Central memory CD8-positive, alpha-beta T cell (primary cell): ENCODE data around the gene FGF22.

Source experiments
- ATAC-seq: fragments of 150-1000 bp; cut with Tn5 transposase; replicated peaks from 2 replicates; pipeline ENCODE4 v1.10.0; 2022; ENCODE audit warnings: mild to moderate bottlenecking, moderate FRiP score, moderate number of reproducible peaks; ENCODE audit not compliant: poor library complexity, severe bottlenecking; ENCODE audit errors: extremely low read depth
- DNase-seq, 2 donors: peaks; one replicate each; pipeline ENCODE4 v3.0.0; 2021; ENCODE audit warnings: low spot score in 2 of 2
- H3K27ac Mint-ChIP-seq: one replicate; pipeline ENCODE4 v1.8.0; 2022; ENCODE audit warnings: low read depth, mild to moderate bottlenecking, moderate library complexity, mixed read lengths
- H3K27me3 Mint-ChIP-seq: one replicate; pipeline ENCODE4 v1.8.0; 2022; ENCODE audit warnings: mixed read lengths
- H3K36me3 Mint-ChIP-seq: one replicate; pipeline ENCODE4 v1.8.0; 2022; ENCODE audit warnings: mild to moderate bottlenecking, moderate library complexity, mixed read lengths; ENCODE audit not compliant: insufficient read depth
- H3K4me1 Mint-ChIP-seq: one replicate; pipeline ENCODE4 v1.8.0; 2022; ENCODE audit warnings: mixed read lengths
- H3K4me3 Mint-ChIP-seq: one replicate; pipeline ENCODE4 v1.8.0; 2022; ENCODE audit warnings: mild to moderate bottlenecking, moderate library complexity, mixed read lengths
- H3K9me3 Mint-ChIP-seq: one replicate; pipeline ENCODE4 v1.8.0; 2022; ENCODE audit warnings: mixed read lengths

FGF22 gene

GRCh38 chr19:632579-633067, 7.1 kb upstream of the FGF22 start:
- H3K36me3 Mint-ChIP-seq, result peaks cover 38% of the 10 kb centered on the region
- H3K27ac Mint-ChIP-seq, result peak overlapping the region; percentile 97
- no peak for ATAC-seq
- H3K4me1 Mint-ChIP-seq, result peaks cover 43% of the 10 kb centered on the region
- no peak for DNase-seq
- no peaks in the 10 kb centered on the region for H3K27me3 Mint-ChIP-seq
- H3K4me3 Mint-ChIP-seq, result peak overlapping the region; percentile 95
- no peaks in the 10 kb centered on the region for H3K9me3 Mint-ChIP-seq

DNA sequence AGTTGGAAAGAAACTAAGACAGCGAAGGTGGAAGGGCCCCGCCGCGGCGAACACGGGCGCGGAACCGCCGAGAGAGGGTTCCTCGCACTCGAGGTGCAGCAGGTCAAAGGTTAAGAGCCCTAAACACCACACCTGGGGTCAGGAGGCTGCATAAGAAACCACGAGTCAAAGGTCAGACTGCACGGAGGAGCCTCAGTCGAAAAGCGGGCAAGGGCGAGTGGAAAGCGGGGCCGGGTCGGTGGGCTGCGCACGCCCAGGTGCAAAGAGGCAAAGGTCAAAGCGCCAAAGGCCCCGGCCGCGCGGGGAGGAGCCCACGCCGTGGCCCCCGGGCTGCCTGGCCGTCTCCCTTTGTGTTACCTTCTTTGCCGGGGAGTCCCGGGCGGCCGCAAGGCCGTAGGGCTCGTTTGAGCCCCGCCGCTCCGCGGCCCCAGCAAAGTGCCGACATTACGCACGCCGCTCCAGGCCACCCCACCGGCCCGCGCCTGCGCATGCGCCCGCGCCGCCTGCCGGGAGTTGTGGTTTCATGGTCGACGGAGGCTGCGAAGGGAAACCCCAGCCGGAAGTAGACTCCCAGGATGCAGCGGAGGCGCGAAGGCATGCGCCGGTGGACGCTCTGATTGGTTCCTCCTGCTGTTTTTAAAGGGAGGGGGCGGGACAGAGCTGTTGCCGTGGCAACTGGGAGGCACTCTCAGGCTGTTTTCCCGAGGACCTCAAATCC, 6.5 kb upstream of the FGF22 start, which contains the start of gene POLRMT:
Gene POLRMT (minus strand): TSS at position 470 of the 718 bp plus-strand sequence. CDS start 25 bp downstream, at position 445.
- Mint-ChIP-seq H3K27me3 (no peaks in the 10 kb centered on the region), H3K36me3 (peaks cover 36% of the 10 kb centered on the region), H3K4me3 (peak within 1 kb of the TSS; percentile 95), H3K27ac (peak within 1 kb of the TSS; percentile 97), H3K4me1 (peaks cover 43% of the 10 kb centered on the region), H3K9me3 (no peaks in the 10 kb centered on the region)
- ATAC-seq (peak; percentile 95), DNase-seq (peak; percentile 80 to 92)

DNA sequence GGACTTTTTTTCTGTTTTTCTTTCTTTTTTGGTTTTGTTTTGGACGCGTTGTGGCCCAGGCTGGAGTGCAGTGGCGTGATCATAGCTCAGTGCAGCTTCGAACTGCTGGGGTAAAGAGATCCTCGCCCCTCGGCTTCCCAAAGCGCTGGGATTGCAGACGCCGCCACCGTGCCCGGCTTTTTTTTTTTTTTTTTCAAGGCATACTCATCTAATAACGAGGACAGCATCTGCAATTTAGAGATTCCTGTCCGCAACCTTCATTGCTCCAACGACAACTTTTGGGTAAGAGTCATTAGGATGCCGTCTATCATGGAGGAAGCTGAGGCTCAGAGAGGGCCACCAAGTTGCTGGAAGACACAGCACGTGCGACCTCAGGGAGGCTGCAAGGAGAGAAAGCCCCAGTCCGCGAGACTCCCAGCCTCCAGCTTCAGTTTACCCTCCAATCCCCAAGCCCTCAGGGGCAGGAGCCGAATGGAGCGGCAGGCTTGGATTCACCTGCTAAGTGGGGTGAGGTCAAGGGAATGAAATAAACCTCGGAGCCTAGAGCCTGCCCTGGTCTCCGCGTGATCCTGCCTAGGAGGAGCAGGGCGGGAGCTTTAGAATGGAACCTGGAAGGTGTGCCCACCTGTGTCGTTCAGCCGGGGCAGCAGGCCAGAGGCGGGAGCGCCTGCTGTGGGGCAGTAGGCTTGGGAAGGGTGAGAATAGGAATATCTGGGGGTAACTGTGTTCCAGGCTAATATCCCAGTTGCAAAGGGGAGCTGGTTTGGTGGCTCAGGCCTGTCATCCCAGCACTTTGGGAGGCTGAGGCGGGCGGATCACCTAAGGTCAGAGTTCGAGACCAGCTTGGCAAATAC, 5.7 kb upstream of the FGF22 start:
- Mint-ChIP-seq H3K4me1 (peaks cover 39% of the 10 kb centered on the region), H3K9me3 (no peaks in the 10 kb centered on the region), H3K27ac (peak overlapping the region; percentile 97), H3K36me3 (peaks cover 30% of the 10 kb centered on the region), H3K27me3 (no peaks in the 10 kb centered on the region), H3K4me3 (peak overlapping the region; percentile 95)
- ATAC-seq (no peak), DNase-seq (no peak)

GRCh38 chr19:634975-635652, 4.6 kb upstream of the FGF22 start:
- ATAC-seq (no peak), DNase-seq (no peak)
- Mint-ChIP-seq H3K4me1 (peaks cover 44% of the 10 kb centered on the region), H3K27me3 (no peaks in the 10 kb centered on the region), H3K27ac (no peak overlapping the region), H3K4me3 (peak overlapping the region; percentile 25), H3K36me3 (peaks cover 26% of the 10 kb centered on the region), H3K9me3 (no peaks in the 10 kb centered on the region)

- Mint-ChIP-seq H3K9me3 (no peaks in the 10 kb centered on the region), H3K27me3 (no peaks in the 10 kb centered on the region), H3K4me3 (peak overlapping the region; percentile 78), H3K4me1 (peaks cover 25% of the 10 kb centered on the region), H3K36me3 (peaks cover 5% of the 10 kb centered on the region), H3K27ac (peak overlapping the region; percentile 98)
- ATAC-seq (no peak), DNase-seq (no peak)
These were observed 800 bp upstream of the FGF22 start for GRCh38 chr19:638906-639252.

GRCh38 chr19:640161-640558, 481 bp downstream of the FGF22 start:
- H3K9me3 Mint-ChIP-seq, result no peaks in the 10 kb centered on the region
- DNase-seq (no peak), ATAC-seq (no peak)
- H3K36me3 Mint-ChIP-seq, result peaks cover 6% of the 10 kb centered on the region
- H3K4me3 Mint-ChIP-seq, result peak overlapping the region; percentile 29
- H3K27me3 Mint-ChIP-seq, result no peaks in the 10 kb centered on the region
- H3K4me1 Mint-ChIP-seq, result peaks cover 20% of the 10 kb centered on the region
- H3K27ac Mint-ChIP-seq, result no peak overlapping the region

DNA sequence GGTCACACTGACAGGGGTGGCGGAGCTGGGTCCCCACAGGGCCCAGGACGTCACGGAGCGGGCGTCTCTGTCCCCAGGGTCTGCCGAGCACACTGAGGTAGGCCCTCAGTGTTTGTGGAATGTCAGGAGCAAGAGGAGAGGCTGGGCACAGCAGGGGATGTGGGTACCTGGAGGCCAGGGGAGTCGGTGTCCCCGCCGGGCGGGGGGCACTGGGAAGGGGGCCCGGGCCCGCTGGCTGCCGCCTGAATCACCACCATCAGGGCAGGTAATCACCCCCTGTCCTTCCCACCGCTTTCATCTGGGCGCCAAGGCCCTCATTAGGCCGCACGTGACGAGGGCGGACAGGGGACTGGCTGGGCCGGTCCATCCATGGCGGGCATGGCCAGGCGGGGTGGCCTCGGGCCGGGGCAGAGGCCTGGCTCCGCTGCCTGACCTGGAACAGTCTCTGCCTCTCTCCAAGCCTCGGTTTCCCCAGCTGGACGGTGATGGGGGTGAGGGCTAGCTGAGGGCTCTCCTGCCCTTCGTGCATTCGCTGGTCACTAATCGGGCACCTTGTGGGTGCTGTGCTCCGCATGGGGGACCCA, 1.0 kb downstream of the FGF22 start:
- peaks cover 10% of the 10 kb centered on the region for H3K36me3 Mint-ChIP-seq
- H3K4me1 Mint-ChIP-seq, result peaks cover 20% of the 10 kb centered on the region
- H3K4me3 Mint-ChIP-seq, result no peak overlapping the region
- ATAC-seq (no peak), DNase-seq (no peak)
- no peaks in the 10 kb centered on the region for H3K27me3 Mint-ChIP-seq
- H3K27ac Mint-ChIP-seq, result peak overlapping the region; percentile 89
- H3K9me3 Mint-ChIP-seq, result no peaks in the 10 kb centered on the region

- H3K4me3 Mint-ChIP-seq, result no peak overlapping the region
- peaks cover 20% of the 10 kb centered on the region for H3K4me1 Mint-ChIP-seq
- ATAC-seq (no peak), DNase-seq (no peak)
- no peaks in the 10 kb centered on the region for H3K9me3 Mint-ChIP-seq
- no peaks in the 10 kb centered on the region for H3K27me3 Mint-ChIP-seq
- peak overlapping the region; percentile 89 for H3K27ac Mint-ChIP-seq
- H3K36me3 Mint-ChIP-seq, result peaks cover 14% of the 10 kb centered on the region
These were observed 2.0 kb downstream of the FGF22 start for GRCh38 chr19:641702-642101.

GRCh38 chr19:642767-643727, 3.4 kb downstream of the FGF22 start:
- Mint-ChIP-seq H3K4me3 (no peak overlapping the region), H3K27ac (no peak overlapping the region), H3K4me1 (peaks cover 16% of the 10 kb centered on the region), H3K9me3 (no peaks in the 10 kb centered on the region), H3K27me3 (no peaks in the 10 kb centered on the region), H3K36me3 (peaks cover 16% of the 10 kb centered on the region)
- ATAC-seq (no peak), DNase-seq (no peak)

DNA sequence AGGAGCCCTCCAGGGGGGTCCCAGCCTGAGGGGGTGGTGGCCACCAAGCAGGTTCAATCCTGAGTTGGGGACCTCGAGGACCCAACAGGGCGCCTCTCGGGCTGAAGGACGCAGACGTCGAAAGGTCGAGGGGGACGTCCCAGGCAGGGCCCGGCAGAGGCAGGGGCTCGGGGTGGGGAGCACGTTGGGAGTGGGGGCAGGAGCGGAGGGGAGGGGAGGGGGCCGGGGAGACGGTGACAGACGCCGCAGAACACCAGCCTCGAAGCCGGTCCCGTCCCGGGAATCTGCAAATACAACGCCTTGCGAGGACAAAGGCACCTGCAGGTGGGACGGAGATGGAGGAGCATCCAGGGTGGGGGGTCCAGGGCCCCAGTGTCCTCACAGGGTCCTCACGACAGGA, 4.1 kb downstream of the FGF22 start:
- ATAC-seq, result no peak

DNA sequence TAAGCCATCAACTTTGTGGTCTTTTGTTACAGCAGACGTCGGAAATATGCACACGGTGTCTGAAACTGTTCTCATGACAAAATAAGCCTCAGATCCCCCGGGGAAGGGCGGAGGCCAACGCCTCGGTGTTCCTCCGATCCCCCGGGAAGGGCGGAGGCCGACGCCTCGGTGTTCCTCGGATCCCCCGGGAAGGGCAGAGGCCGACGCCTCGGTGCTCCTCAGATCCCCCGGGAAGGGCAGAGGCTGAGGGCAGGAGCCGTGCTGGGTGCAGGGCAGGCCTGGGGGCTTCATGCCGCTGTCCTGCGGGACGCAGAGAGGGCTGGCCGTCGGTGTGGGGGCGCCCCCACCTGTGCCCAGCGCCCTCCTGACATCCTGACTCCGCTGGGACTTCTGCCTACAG, 4.7 kb downstream of the FGF22 start:
- H3K27me3 Mint-ChIP-seq, result no peaks in the 10 kb centered on the region
- H3K9me3 Mint-ChIP-seq, result no peaks in the 10 kb centered on the region
- H3K36me3 Mint-ChIP-seq, result peaks cover 21% of the 10 kb centered on the region
- ATAC-seq (no peak), DNase-seq (no peak)
- H3K27ac Mint-ChIP-seq, result no peak overlapping the region
- H3K4me3 Mint-ChIP-seq, result no peak overlapping the region
- peaks cover 12% of the 10 kb centered on the region for H3K4me1 Mint-ChIP-seq

More for the DNA sequence above, 4.1 kb downstream of the FGF22 start:
- H3K4me1 Mint-ChIP-seq, result peaks cover 16% of the 10 kb centered on the region
- H3K9me3 Mint-ChIP-seq, result no peaks in the 10 kb centered on the region
- H3K27ac Mint-ChIP-seq, result no peak overlapping the region
- no peak overlapping the region for H3K4me3 Mint-ChIP-seq
- DNase-seq, result no peak
- peaks cover 19% of the 10 kb centered on the region for H3K36me3 Mint-ChIP-seq
- H3K27me3 Mint-ChIP-seq, result no peaks in the 10 kb centered on the region
